ENCODE data around the gene MEG3.
"Not testable (repeated sequence)": the region's sequence is repeated elsewhere in the genome, so short reads cannot be mapped to it uniquely, and the experiment has no call there.

The MEG3 gene

DNA sequence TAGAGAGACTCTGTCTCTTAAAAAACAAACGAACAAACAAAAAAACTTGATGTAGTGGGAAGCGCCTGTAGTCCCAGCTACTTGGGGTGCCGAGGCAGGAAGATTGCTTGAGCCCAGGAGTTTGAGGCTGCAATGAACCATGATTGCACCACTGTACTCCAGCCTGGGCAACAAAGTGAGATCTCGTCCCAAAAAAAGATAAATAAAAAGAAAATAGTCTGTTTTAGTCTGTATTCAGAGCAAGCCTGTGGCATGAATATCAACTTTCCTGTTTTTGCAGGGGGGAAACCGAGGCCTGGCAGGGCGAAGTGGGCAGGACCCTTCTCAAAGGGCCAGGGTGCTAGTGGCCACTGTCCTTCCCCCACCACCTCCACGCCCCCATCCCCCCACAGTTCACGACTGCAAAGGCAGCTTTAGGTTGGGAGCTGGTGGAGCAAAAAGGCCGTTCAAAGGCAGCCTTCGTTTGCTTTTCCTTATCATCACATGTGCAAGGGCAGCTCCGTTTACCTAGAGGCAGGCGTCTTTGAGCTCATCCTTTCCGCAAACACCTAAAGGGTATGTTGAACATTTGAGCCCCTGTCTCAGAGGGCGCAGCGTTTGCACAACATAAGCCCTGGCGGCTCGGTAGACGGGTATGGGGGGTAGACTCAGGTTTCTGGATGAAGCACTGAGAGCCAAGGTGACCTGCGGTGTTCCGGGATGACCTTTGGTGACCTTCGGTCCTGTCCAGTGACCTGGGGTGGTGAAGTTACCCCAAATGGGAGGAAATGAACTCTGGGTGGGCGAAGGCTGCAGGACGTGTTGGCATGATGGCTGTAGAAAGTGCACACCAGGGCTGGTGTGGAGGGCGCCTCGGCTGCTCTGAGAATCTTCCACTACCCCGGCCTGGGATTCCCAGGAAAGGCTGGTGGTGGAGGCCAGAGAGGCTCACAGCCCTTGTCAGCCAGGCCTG, 8.7 kb upstream of the MEG3 start:
- peak; percentile 9 for DNase-seq

DNA sequence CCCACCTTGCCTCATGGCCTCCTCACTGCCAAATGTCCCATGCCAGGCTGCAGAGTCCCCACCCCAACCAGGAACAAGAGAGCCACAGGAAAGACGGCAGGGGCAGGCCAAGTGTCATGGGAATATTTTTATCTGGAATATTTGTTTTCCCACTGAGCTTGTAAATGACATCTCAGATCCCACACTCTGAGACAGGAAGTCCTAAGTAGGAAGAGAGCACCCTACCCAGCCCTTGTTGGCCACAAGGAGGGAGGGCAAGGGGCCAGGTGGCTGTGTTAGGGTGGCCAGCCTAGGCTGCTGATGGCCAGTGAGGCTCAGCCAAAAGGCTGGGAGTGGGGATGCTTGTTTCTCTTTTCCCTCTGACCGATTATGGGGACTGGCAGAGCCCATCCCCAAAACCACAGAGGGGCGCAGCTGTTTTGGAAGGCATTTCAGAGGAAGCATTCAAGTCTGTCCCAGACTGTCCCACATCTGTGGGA, 7.7 kb upstream of the MEG3 start:
- DNase-seq, result peak; percentile 26

DNA sequence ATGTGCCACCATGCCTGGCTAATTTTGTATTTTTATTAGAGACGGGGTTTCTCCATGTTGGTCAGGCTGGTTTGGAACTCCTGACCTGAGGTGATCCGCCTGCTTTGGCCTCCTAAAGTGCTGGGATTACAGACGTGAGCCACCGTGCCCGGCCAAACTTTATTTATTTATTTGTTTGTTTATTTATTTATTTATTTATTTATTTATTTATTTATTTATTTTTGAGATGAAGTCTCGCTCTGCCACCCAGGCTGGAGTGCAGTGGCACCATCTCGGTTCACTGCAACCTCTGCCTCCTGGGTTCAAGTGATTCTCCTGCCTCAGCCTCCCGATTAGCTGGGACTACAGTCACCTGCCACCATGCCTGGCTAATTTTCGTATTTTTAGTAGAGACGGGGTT, 7.0 kb upstream of the MEG3 start:
- not testable (repeated sequence) for DNase-seq

DNA sequence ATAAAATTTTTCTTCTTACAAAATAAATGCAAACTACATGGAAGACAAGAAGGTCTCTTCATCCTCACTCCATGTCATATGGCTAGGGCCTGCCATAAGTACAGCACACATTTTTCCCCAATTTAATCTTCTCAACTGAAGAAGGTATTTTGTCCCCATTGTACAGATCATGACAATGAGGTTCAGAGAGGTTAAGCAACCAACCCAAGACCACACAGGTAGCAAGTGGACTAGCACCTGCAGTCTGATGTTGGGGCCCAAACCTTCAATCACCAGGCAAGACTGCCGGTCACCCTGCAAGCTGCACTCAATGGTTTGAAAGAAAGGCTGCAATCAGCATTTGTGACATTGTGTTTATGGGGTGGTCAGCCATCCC, 6.5 kb upstream of the MEG3 start:
- peak; percentile 13 for DNase-seq

DNA sequence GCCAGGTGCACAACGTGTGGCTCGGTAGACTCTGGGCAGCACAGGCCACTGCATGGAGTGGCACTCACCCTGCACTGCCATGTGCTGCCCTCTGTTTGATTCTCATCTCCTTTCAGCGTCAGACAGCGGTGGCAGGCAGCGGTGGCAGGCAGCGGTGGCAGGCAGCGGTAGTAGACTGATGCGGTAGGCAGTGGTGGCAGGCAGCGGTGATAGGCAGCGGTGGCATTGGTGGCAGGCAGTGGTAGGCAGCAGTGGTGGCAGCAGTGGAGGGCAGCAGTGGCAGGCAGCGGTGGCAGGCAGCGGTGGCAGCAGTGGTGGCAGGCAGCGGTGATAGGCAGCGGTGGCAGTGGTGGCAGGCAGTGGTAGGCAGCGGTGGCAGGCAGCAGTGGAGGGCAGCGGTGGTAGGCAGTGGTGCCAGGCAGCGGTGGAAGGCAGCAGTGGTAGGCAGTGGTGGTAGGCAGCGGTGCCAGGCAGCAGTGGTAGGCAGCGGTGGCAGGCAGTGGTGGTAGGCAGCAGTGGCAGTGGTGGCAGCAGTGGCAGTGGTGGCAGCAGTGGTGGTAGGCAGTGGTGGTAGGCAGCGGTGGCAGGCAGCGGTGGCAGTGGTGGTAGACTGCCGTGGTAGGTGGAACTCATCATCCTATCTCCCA, 6.0 kb upstream of the MEG3 start:
- DNase-seq, result peak; percentile 13

DNA sequence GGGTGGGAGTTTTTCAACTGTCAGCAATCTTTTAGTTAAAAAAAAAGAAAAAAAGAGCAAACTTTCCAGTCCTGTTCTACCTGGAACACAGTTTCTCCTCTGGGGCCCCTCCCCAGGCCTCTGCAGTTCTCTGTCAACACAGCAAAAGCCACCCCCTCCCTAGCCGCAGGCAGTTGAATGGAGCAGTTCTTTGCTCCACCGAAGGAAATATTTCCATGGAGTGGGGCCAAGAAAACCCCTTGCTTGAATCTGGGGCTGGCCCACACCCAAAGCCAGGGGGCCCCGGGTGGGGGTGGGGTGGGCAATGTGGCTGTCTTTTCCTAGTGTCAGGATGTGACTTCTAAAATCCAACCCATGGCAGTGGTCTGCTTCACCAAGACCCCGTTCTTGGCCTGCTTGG, 5.0 kb upstream of the MEG3 start:
- DNase-seq, result peak; percentile 70

DNA sequence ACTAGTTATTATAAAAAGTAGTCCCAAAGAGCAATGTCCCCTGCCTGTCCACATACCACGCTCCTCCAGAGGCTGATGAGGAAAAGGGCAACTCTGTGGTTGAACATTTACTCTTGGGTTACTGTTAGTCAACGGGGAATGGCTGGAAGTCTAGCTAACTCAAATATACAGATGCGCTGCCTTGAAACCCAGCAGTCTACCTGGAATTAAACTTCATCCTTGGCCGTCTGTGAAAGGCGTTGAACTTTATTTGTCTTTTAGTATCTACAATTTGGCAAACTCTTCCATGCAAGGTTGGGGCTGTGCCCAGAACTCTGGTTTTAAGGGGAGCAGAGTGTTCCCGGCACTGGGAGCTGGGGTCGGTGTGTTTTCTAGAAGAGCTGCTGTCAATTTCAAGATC, 3.9 kb upstream of the MEG3 start:
- DNase-seq, result peak; percentile 75

DNA sequence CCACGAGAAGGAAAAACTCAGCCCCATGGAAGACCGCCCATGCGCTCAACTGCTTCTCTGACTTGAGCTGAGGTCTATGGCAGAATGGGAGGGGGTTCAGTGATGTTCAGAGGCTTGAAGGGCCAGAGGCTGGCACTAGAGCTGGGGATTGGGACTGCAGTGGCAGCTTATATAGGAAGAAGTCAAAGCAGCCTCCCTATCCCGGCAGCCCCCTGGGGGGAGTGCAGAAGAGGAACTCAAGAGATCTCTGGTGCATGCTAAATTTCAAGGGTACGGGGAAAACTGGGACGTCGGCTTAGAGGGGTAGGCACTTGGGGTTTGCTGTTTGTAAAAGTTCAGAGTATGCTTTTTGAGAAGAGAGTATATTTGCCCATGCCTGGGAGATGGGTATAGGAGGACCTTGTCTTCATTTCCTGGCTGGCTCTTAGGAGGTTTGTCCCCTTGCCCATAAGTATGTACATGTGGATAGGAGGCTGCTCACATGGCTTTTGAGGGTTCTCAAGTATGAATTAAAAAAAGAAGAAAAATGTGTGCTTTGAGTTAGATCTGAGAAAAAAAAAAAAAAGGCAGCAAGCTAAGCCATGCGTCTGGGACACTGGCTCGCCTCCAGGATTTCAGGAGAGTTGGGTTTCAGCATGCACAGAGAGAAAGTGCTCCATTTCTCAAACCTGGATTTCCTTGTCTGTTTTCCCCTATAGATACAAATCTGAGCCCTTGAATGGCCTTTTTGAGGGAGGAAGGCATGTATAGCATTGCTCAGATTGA, 3.2 kb upstream of the MEG3 start:
- peak; percentile 89 for DNase-seq

DNA sequence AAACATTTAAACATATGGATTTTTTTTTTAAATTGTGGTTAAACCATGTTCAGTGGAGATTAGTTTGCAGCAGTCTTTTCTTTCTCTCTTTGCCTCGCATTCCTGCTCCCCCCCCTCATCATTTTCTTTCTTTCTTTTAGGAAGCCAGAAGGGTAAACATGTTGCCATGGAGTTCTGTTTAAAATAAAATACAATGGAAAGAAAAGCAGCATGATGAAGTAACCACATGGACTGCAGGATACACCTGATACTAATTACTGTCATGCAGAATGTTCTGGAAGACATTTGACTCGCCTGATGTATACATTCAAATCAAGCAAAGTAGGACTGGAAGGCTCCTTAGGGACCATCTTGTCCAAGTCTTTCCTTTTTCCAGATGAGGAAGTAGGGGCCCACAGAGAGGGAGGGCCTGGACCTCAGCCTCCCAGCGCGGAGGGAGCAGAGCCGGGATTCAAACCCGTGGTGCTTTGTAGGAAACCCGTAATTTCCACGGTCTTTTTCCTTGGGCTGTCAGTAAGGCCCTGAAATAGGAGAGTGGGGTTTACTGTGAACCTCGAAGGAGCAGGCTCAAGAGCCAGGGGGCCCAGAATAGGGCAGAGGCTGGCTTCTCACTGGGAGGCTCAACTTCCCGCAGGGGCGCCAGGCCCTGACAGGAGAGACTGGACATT, 2.4 kb upstream of the MEG3 start:
- peak; percentile 86 for DNase-seq

DNA sequence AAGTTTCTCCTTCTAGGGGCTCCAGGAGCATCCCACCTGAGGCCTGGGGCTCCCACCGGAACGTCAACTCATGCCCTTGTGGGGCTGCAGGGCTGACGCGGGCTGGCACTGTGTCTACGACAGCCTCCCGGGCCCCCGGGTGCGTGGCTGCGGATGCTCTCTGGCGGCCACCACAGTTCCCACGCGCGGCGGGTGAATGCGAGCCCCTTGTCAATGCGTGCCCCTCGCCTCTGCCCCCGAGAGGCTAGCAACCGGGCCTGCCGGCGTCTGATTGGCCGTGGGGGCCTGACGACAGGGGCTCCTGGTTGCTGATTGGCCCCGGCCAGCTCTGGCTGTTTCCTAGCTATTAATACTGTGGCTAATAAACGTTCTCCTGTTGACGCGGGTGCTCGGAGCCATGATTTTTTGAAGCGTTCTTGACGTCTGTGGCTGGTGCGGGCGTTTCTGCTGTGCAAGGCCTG, 1.8 kb upstream of the MEG3 start:
- peak; percentile 90 for DNase-seq

DNA sequence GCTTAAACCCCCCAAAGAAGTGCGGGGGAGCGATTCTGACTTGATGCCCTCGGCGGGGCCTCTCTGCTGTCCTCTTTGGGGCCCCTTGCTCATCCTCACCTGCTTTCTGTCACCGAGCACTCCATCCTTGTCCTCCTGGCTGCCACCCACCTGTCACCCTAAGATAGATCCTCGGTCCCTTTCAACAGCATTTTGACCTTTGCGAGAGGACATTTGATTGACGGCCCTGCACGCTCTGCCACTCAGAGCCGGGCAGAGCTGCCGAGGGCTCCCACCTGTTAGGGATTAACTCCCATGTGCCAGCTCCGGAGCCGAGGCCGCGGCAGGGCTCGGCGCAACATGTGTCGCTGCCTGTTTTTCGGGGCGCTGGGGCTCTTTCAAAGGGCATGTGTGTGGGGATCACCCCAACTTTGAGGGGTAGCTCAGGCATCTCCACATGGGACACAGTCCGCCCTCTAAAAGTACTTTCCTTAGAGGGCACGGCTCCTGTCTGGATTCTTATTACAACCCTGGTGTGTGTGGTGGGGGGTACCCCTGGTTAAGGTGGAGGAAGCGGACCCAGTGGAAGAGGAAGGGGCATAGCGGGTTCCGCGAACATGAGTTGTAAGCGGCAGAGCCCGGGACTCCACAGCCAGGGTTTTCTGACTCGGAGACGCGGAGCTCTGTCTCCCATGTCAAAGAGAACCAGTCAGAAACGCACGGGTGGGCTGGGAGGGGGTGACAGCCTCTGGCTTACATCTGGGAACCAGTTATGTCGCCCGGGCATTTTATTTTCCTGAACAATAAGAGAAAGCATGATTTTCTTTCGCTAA, 811 bp upstream of the MEG3 start:
- peak; percentile 69 for DNase-seq

DNA sequence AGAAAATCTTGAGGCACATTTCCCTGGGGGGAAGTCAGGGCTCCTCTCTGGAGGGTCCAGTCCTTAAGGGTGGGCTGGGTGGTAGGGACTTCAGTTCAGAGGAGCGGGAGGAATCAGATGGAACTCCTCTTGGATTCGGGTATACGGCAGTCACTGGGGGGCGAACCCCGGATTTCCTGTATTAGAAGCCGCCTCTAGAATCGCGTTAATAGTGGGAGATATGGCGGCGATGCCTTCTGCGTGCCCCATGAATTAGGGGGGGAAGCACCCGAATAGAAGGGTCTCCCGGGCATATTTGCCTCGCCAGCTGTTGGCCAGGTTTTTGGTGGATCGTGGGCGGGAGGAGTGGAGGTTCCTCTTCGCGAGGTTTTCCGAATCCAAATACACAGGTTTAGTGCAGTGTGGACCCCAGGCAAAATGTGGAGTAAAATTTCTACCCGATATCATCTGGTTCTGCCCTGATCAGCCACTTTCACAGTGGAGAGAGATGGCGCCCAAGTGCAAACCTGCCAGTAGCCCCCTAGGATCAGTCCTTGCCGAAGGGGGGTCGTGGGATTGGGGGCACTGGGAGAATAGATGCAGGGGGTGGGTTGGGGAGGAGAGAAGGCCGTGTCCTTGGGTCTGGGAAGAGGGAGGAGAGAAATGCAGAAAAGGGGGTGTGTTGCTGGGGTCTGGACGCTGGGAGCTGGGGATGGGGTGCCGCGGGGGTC, 628 bp downstream of the MEG3 start:
- no peak for DNase-seq

DNA sequence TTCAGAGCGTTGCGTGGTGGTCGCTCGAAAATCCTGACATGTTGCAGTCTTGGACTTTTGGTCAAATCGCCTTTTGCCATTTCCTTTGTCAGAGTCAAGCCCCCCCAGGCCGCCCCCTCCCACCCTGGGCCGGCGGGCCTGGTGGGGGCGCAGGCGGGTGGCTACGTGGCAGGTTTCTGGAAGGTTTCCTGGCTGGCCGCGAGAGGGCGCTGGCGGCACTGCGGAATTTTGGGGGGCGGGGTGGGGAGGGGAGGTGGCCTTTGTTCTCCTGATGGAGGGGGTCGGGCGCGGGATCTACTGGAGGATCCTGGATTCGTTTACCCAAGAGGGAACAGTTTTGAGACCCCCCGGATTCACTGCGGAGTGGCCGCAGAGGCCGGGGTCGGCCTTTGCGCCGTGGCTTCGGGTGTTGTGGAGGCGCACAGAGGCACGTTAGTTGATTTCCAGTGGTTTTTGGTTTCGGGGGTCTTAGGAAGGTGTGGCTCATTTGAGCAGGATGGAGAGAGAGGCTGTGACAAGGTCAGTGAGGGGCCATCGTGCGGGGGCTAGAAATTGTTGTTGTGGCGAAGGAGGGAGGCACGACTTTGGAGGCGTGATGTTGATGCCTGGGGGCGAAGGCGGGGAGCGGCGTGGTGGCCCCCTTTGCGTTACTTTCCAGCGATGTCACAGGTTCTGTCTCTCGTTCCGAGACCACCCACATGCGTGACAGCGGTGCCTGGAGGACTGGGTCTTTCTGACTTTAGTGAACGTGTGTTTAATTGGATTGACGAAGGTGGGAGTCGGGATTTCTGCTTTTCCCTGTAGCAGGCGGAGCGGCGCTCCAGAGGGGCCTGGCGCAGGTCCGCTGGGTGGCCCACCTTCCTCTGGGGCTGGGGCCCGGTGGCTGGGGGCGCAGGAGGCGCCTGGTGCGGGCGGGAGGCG, 1.4 kb downstream of the MEG3 start:
- peak; percentile 72 for DNase-seq

DNA sequence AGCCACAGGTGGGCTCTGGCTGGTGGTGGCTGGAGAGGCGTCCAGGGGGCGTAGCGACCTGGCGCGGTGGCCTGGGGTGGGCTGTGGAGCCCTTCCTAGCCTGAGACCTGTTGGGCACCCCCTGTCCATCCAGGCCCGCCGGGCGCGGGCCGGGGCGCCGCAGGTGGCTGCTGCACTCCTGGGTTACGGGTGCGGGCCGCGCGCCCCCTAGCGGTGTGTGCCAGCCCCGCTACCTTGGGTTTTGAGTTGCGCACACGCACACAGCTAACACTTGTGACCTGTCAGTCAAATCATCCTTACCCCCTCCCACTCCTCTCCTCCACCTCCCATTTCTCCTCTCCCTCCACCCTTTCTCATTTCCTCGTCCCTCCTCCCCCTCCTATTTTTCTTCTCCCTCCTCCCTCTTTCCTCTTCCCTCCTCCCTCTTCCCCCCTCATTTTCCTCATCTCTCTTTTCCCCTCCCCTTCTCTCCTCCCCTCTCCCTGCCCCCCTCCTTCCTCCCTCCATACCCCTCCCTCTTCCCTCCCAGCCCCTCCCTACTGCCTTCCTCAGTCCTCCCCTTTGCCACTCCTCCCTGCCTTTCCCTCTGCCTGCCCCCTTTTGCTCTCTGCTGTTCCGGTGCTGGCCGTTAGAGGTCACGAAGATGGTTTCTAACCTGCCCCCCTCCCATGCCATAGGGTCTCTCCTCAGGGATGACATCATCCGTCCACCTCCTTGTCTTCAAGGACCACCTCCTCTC, 2.3 kb downstream of the MEG3 start:
- peak; percentile 86 for DNase-seq

DNA sequence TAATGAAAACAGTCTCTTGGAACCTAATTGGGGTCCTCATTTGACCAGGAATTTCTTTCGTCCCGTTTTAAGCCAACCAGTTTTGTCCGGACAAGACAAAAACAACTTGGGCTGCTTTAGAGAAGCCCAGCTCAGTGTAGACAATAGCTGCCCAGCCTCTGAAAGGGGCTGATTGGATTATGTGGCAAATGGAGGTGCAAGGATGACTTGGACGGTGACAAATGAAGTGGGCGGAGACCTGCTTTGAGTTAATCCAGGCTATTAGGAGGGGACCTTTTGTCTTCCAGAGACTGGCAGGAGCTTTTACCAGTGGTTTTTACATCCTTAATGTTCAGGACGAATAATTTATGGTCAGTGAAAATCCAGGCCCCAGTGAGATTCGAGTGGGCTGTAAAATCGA, 4.8 kb downstream of the MEG3 start:
- no peak for DNase-seq

DNA sequence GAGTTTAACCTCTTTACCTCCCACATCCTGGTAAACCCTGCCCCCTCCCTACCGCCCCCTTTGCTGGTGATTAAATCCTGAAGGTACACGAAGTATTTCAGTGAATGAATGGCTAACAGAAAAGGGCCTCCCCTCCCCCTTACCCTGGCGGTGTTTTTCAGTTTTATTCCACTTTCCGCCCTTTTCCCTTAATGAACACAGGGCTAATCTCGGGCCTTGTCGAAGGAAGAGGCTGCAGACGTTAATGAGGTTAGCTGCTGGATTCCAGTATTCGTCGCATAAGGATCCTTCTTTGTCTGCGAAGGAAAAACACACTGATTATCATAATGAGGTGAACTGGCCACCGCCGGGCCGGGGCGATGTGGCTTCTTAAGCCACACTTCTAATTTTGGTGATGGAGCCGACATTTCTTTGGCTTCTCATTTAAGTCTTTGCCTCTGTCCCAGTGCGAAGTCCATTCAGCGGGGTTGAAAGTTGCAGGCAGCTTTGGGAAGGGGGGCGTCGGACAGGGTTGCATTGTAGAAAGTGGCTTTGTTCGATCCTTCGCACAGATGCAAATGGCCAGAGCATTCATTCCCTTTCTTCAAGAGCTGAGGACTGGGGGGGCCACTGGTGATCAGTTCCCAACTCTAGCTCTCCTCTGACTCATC, 6.5 kb downstream of the MEG3 start:
- DNase-seq, result no peak

DNA sequence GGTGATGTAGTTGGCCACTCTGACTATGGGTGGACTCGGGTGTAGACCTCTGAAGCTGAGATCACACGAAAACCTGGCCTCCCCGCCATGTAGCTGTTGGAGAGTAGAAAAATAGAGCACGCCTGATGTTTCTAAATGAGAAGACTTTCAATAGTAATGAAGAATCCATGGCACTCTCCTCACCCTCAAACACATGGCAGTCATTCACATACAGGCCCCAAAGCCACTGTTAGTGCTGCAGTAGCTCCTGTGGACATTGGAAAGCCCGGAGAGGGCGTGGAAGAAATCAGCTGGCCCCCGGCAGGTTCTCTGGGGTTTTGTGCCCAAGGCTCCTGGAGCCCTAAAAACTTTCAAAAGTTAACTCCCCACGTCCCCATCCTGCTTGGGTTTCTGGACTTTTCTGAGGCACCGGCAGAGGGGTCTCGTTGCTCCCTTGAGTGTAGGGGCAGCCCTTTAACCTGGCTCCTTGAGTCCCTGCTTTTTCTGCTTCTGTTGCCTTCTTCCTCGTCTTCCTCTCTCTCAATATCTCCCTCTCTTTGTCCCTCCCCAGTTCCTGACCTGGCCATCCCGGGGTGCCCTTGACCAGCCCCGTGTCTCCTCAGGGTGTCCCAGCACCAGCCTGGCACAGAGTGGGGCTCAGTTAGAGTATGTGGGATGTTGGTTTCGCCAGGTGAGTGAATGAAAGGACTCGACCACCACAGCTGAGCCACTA, 8.3 kb downstream of the MEG3 start:
- DNase-seq, result no peak

Data from right hindlimb (tissue), 1 donor.